K562 (cell line): ENCODE data around the gene MCAT. TPM values are rescaled to one million over a fixed set of nuclear protein-coding genes. Genes with fewer than 3 reads are reported as not detected.

Source experiments
- ATAC-seq: fragments of 200-7000 bp; cut with Tn5 transposase; 3 replicates; pipeline ENCODE4 v1.9.1; 2020; ENCODE audit warnings: moderate library complexity
- BruUV-seq: library from RNA; stranded (reverse); fragments of 400-500 nt; replicated peaks from 2 replicates; lab custom pipeline; 2021; lab: Mats Ljungman, UMichigan
- CTCF ChIA-PET: fragments of 300-600 bp; formaldehyde crosslinking; extraction: SDS; loops from one replicate; lab custom pipeline; 2021; ENCODE audit warnings: low intra/inter-chr PET ratio; lab: Yijun Ruan, JAX
- POLR2A ChIA-PET: fragments of 300-600, 350-650 bp; sonication (Branson Sonifier 250); formaldehyde crosslinking; extraction: SDS; loops from one replicate; lab custom pipeline; 2021; ENCODE audit warnings: antibody characterized with exemption, inconsistent platforms; lab: Yijun Ruan, JAX
- DNase-seq, 4 experiments: peaks; one replicate each; pipeline versions ENCODE4 v3.0.0 to v3.0.0-alpha.2; 2011 to 2018; ENCODE audit warnings: low spot score in 3 of 4, mixed read lengths in 3 of 4; ENCODE audit errors: extremely low read depth in 1 of 4
- FAIRE-seq: peaks from 2 replicates; lab custom pipeline; 2011; peaks lifted over from hg19 to GRCh38; lab: Jason Lieb, UNC
- H2AFZ ChIP-seq: 2 replicates; pipeline ENCODE4 v1.6.0; 2011; ENCODE audit warnings: low read depth, low read length, control low read depth, inconsistent platforms
- H3K27ac ChIP-seq: fragments of 200-600 bp; 3 replicates; pipeline ENCODE4 v1.8.0; 2011; ENCODE audit warnings: low read depth, mild to moderate bottlenecking, control low read depth, inconsistent platforms, low read length, moderate library complexity, mixed read lengths; ENCODE audit errors: extremely low read depth
- H3K27me3 ChIP-seq, 2 experiments: fragments of 300-600 bp in 1 of 2; 2 replicates in 1 of 2; 3 replicates in 1 of 2; pipeline versions ENCODE4 v1.6.0 to v1.8.0; 2011; ENCODE audit warnings: inconsistent platforms in 2 of 2, low read length in 2 of 2, mild to moderate bottlenecking in 1 of 2, mixed read lengths in 1 of 2, moderate library complexity in 1 of 2; ENCODE audit not compliant: control insufficient read depth in 2 of 2, insufficient read depth in 2 of 2
- H3K36me3 ChIP-seq: fragments of 300-600 bp; 3 replicates; pipeline ENCODE4 v1.8.0; 2011; ENCODE audit warnings: mild to moderate bottlenecking, low read length, inconsistent platforms; ENCODE audit not compliant: control insufficient read depth, insufficient read depth
- H3K4me1 ChIP-seq, 2 experiments: fragments of 200-600 bp in 1 of 2; replicated peaks in 1 of 2; 2 replicates in 1 of 2; 3 replicates in 1 of 2; pipeline versions ENCODE4 v1.5.1 to v1.8.0; 2011; ENCODE audit warnings: inconsistent platforms in 2 of 2, low read length in 2 of 2, mild to moderate bottlenecking in 1 of 2, mixed read lengths in 1 of 2, moderate library complexity in 1 of 2; ENCODE audit not compliant: control insufficient read depth in 2 of 2, insufficient read depth in 2 of 2
- H3K4me2 ChIP-seq: 2 replicates; pipeline ENCODE4 v1.6.1; 2011; ENCODE audit warnings: low read length, control low read depth, inconsistent platforms, mixed read lengths; ENCODE audit not compliant: insufficient read depth
- H3K4me3 ChIP-seq: fragments of 200-600 bp; sonication (generic), shearing (Covaris generic); 2 replicates; pipeline ENCODE4 v1.5.1; 2016; ENCODE audit warnings: control low read depth, inconsistent platforms
- H3K79me2 ChIP-seq: fragments of 200-600 bp; 3 replicates; pipeline ENCODE4 v1.8.0; 2011; ENCODE audit warnings: low read length, inconsistent platforms; ENCODE audit not compliant: control insufficient read depth, insufficient read depth
- H3K9ac ChIP-seq, 2 experiments: 2 replicates each; pipeline versions ENCODE4 v1.6.0 to v1.6.1; 2011; ENCODE audit warnings: low read depth in 2 of 2, low read length in 2 of 2, control low read depth in 1 of 2, inconsistent platforms in 1 of 2, mild to moderate bottlenecking in 1 of 2, mixed read lengths in 1 of 2; ENCODE audit not compliant: insufficient read depth in 1 of 2
- H3K9me1 ChIP-seq: one replicate; pipeline ENCODE4 v1.6.0; 2011; ENCODE audit warnings: inconsistent platforms, mild to moderate bottlenecking, low read length, moderate library complexity; ENCODE audit not compliant: control insufficient read depth, insufficient read depth
- H3K9me3 ChIP-seq: replicated peaks from 2 replicates; pipeline ENCODE4 v1.5.1; 2011; ENCODE audit warnings: low read depth, low read length, inconsistent platforms; ENCODE audit not compliant: control insufficient read depth, insufficient read depth
- H4K20me1 ChIP-seq: replicated peaks from 2 replicates; pipeline ENCODE4 v1.6.1; 2011; ENCODE audit warnings: low read length, inconsistent platforms, mixed read lengths; ENCODE audit not compliant: control insufficient read depth, insufficient read depth
- ARID4B ChIP-seq: sonication (generic); formaldehyde crosslinking; IDR thresholded peaks from 2 replicates; pipeline ENCODE4 v1.8.0; 2022; ENCODE audit warnings: mild to moderate bottlenecking, missing genetic modification reagents
- ATF1 ChIP-seq, 2 experiments: fragments of 450-650 bp in 1 of 2; IDR thresholded peaks; 2 replicates each; pipeline ENCODE4 v1.6.1; 2016; ENCODE audit warnings: missing compliant biosample characterization in 1 of 2, missing genetic modification characterization in 1 of 2
- BMI1 ChIP-seq: fragments of 150-350 bp; IDR thresholded peaks from 2 replicates; pipeline ENCODE4 v1.6.1; 2014; ENCODE audit warnings: low read length
- CBX5 ChIP-seq: IDR thresholded peaks from 2 replicates; pipeline ENCODE4 v1.6.1; 2014; ENCODE audit warnings: low read depth, borderline replicate concordance
- ELF4 ChIP-seq: fragments of 450-650 bp; formaldehyde crosslinking; IDR thresholded peaks from 2 replicates; pipeline ENCODE4 v1.4.0; 2022; ENCODE audit warnings: missing genetic modification characterization
- EP300 ChIP-seq: IDR thresholded peaks from 2 replicates; pipeline ENCODE4 v1.6.1; 2012; ENCODE audit warnings: low read length, improper control_type of control experiment
- WGBS: fragments of 100-300 bp; shearing (Covaris generic); methylation state at CpG from one replicate; pipeline ENCODE4 v1.1.6; 2016; ENCODE audit warnings: low coverage, mixed read lengths; ENCODE audit not compliant: insufficient coverage; ENCODE audit errors: missing lambda C conversion rate; 5-methylcytosine and 5-hydroxymethylcytosine counted together
- in situ Hi-C: fragments of 300-500 bp; cut with MboI; formaldehyde crosslinking; loops from 4 replicates; pipeline ENCODE4 v1.15.0; 2018; ENCODE audit warnings: inconsistent platforms, mixed read lengths
- intact Hi-C: fragments of 100-400 bp; cut with micrococcal nuclease; formaldehyde crosslinking; loops from 2 replicates; pipeline ENCODE4 v1.14.2; 2022
- polyA plus RNA-seq, 8 experiments: library from polyadenylated mRNA; depleted of rRNA in 4 of 8; stranded (reverse) in 5 of 8; unstranded in 3 of 8; fragments of >200 nt; fragmentation: Nextera tagmentation in 2 of 8; fragmentation: Illumina TruSeq in 1 of 8; extraction: Ambion mirVana in 2 of 8; extraction: Trizol in 1 of 8; gene quantifications; 2 replicates each; pipeline versions ENCODE4 v1.2.1 to v1.2.3, GENCODE V29; 2011 to 2014; ENCODE audit warnings: inconsistent platforms in 1 of 8, missing spikeins in 1 of 8
- total RNA-seq, 7 experiments: library from RNA; depleted of rRNA in 6 of 7; stranded (reverse); fragments of >200 nt in 6 of 7; fragmentation: Illumina TruSeq in 2 of 7; extraction: Trizol in 2 of 7; gene quantifications; 2 replicates each; pipeline versions ENCODE4 v1.2.1 to v1.2.3, GENCODE V29; 2011 to 2021; ENCODE audit warnings: low replicate concordance in 1 of 7

Gene MCAT
- total and polyA plus RNA-seq, 9 of the 15 experiments (the other 6 are each of a cell fraction or from before 2014, with no cell fraction given) = 3.3 to 27.8 (median 13.9) TPM

DNA sequence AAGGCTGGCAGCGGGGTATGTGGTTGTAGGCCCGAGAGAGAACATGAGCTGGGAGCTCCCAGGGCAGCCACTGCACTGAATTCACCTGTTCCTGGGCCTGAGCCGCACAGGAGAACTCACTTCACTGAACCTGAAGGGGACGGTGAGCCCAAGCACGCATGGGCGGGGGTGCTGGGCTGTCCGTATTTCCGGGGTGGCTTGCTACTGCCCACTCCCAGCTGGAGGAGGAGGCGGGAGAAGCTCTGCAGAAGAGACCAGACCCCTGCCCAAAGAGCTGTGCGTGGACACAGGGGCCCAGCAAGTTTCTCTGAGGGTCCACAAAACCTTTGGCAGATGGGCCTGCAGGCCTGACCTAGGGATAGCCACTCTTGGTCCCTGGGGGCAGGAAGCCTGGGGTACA lies 38.9 kb upstream of the MCAT start:
- H3K9ac ChIP-seq = peak overlapping the region in 1 of 2 experiments; percentile 81; a peak in 2 of 4 replicates
- no peak for DNase-seq
- 93% methylated on average over 5 of the region's 10 CpGs for WGBS
- POLR2A ChIA-PET = interaction anchor here (1.0 kb wide), 1 partner anchor 182 kb away, joined by 3 read pairs; no protein-coding TSS in a partner anchor
- no peaks in the 10 kb centered on the region for H3K27me3 ChIP-seq
- H4K20me1 ChIP-seq = no peaks in the 10 kb centered on the region
- H2AFZ ChIP-seq = no peak overlapping the region
- TF ChIP-seq ATF1 (CRISPR knock-in tag; IDR thresholded peaks at IDR 0.05) = no peak
- TF ChIP-seq ATF1 (tag; IDR thresholded peaks at IDR 0.05) = no peak
- no peak for TF ChIP-seq EP300
- no peak for TF ChIP-seq ARID4B
- TF ChIP-seq CBX5 = no peak
- no peak for TF ChIP-seq ELF4
- no peak for TF ChIP-seq BMI1
- TF ChIP-seq, all 486 proteins: peak for 0
- BruUV-seq = no TSS peak
- FAIRE-seq (no peak), ATAC-seq (no peak)
- peaks cover 23 to 53% of the 10 kb centered on the region in 2 experiments; a peak in 4 of 5 replicates for H3K4me1 ChIP-seq
- peaks cover 63% of the 10 kb centered on the region for H3K79me2 ChIP-seq
- no peak overlapping the region for H3K4me2 ChIP-seq
- 0 out of 2 replicates have a peak, but pooled peaks cover 2% of the 10 kb centered on the region for H3K9me3 ChIP-seq
- in situ Hi-C loops = no loop called here
- intact Hi-C loops = no loop called here
- CTCF ChIA-PET = no interaction called here
- H3K36me3 ChIP-seq = peaks cover 59% of the 10 kb centered on the region
- no peaks in the 10 kb centered on the region for H3K9me1 ChIP-seq
- peak overlapping the region; percentile 86 for H3K27ac ChIP-seq
- no peak overlapping the region for H3K4me3 ChIP-seq
